B cell (primary cell): Measurements from ENCODE around the gene RNF223. TPM values are rescaled to one million over a fixed set of nuclear protein-coding genes. Genes with fewer than 3 reads are reported as not detected.
"Not testable (repeated sequence)": the region's sequence is repeated elsewhere in the genome, so short reads cannot be mapped to it uniquely, and the experiment has no call there.

ENCODE experiments used
- ATAC-seq: fragments of 200-7000 bp; cut with Tn5 transposase; one replicate; pipeline ENCODE4 v1.10.0; 2021; ENCODE audit warnings: low read depth, mild to moderate bottlenecking, moderate number of reproducible peaks, moderate library complexity
- CTCF ChIA-PET: fragments of 350-600 bp; sonication (Branson Sonifier 250); formaldehyde crosslinking; loops from one replicate; lab custom pipeline; 2021; ENCODE audit warnings: antibody characterized with exemption, inconsistent platforms; lab: Charles Lee
- POLR2A ChIA-PET: fragments of 350-600 bp; sonication (Branson Sonifier 250); formaldehyde crosslinking; loops from one replicate; lab custom pipeline; 2021; ENCODE audit warnings: antibody characterized with exemption; lab: Charles Lee
- DNase-seq: peaks from one replicate; pipeline ENCODE4 v3.0.0; 2013
- H2AFZ ChIP-seq: 2 replicates; pipeline ENCODE4 v1.6.1; 2012; ENCODE audit warnings: mild to moderate bottlenecking, low read depth, low read length; ENCODE audit not compliant: insufficient read depth, poor library complexity, severe bottlenecking
- H3K27ac ChIP-seq, 2 donors: 1 replicate in 1 of 2; 2 replicates in 1 of 2; pipeline ENCODE4 v1.5.1; 2012 to 2013; ENCODE audit warnings: low read length in 2 of 2, mild to moderate bottlenecking in 2 of 2, moderate library complexity in 1 of 2
- H3K27me3 ChIP-seq, 4 experiments: fragments of 200-600 bp in 1 of 4; sonication (generic) in 1 of 4; replicated peaks in 1 of 4; 1 replicate in 2 of 4; 2 replicates in 2 of 4; pipeline versions ENCODE4 v1.6.1 to v1.7.0; 2013 to 2016; ENCODE audit warnings: low read length in 3 of 4, mild to moderate bottlenecking in 2 of 4, mixed read lengths in 1 of 4, moderate library complexity in 1 of 4; ENCODE audit not compliant: insufficient read depth in 4 of 4, control insufficient read depth in 3 of 4; ENCODE audit errors: control extremely low read depth in 1 of 4
- H3K36me3 ChIP-seq, 2 experiments: replicated peaks in 1 of 2; 1 replicate in 1 of 2; 2 replicates in 1 of 2; pipeline versions ENCODE4 v1.6.1 to v1.7.1; 2013; ENCODE audit warnings: low read length in 1 of 2; ENCODE audit not compliant: insufficient read depth in 2 of 2, control insufficient read depth in 1 of 2; ENCODE audit errors: control extremely low read depth in 1 of 2, extremely low read depth in 1 of 2
- H3K4me1 ChIP-seq, 2 donors: fragments of 200-600 bp in 1 of 2; sonication (generic) in 1 of 2; 1 replicate in 1 of 2; 2 replicates in 1 of 2; pipeline versions ENCODE4 v1.5.1 to v1.6.1; 2013 to 2017; ENCODE audit warnings: low read length in 2 of 2; ENCODE audit not compliant: control insufficient read depth in 2 of 2, insufficient read depth in 2 of 2
- H3K4me2 ChIP-seq: replicated peaks from 2 replicates; pipeline ENCODE3; 2012; ENCODE audit warnings: mild to moderate bottlenecking, low read depth, low read length; ENCODE audit not compliant: poor library complexity, severe bottlenecking
- H3K4me3 ChIP-seq, 5 experiments: fragments of 200-600 bp in 1 of 5; sonication (generic) in 1 of 5; 1 replicate in 3 of 5; 2 replicates in 2 of 5; pipeline versions ENCODE4 v1.5.1 to v1.7.0; 2011 to 2016; ENCODE audit warnings: low read length in 4 of 5, mild to moderate bottlenecking in 4 of 5, low read depth in 2 of 5, control low read depth in 1 of 5, moderate library complexity in 1 of 5; ENCODE audit not compliant: insufficient read depth in 1 of 5; ENCODE audit errors: control extremely low read depth in 1 of 5, extremely low read depth in 1 of 5
- H3K79me2 ChIP-seq: fragments of 200-600 bp; sonication (generic); one replicate; pipeline ENCODE4 v1.6.0; 2016; ENCODE audit warnings: low read length; ENCODE audit not compliant: control insufficient read depth, insufficient read depth
- H3K9ac ChIP-seq: fragments of 200-600 bp; sonication (generic); 2 replicates; pipeline ENCODE4 v1.6.1; 2017; ENCODE audit warnings: mild to moderate bottlenecking, low read length, moderate library complexity
- H3K9me3 ChIP-seq, 3 donors: one replicate each; pipeline versions ENCODE4 v1.6.1 to v1.7.1; 2013; ENCODE audit warnings: low read length in 2 of 3; ENCODE audit not compliant: control insufficient read depth in 2 of 3, insufficient read depth in 1 of 3; ENCODE audit errors: control extremely low read depth in 1 of 3
- H4K20me1 ChIP-seq: 2 replicates; pipeline ENCODE4 v1.6.0; 2012; ENCODE audit warnings: mild to moderate bottlenecking, low read length; ENCODE audit not compliant: insufficient read depth, control insufficient read depth, poor library complexity, severe bottlenecking
- H3K27ac Mint-ChIP-seq: one replicate; pipeline ENCODE4 v1.8.0; 2021; ENCODE audit warnings: mixed read lengths
- H3K27me3 Mint-ChIP-seq: one replicate; pipeline ENCODE4 v1.8.0; 2021; ENCODE audit warnings: mixed read lengths
- H3K4me1 Mint-ChIP-seq: one replicate; pipeline ENCODE4 v1.8.0; 2021; ENCODE audit warnings: mixed read lengths
- H3K4me3 Mint-ChIP-seq: one replicate; pipeline ENCODE4 v1.8.0; 2021; ENCODE audit warnings: mixed read lengths
- H3K9me3 Mint-ChIP-seq: one replicate; pipeline ENCODE4 v1.8.0; 2022; ENCODE audit warnings: mixed read lengths; ENCODE audit not compliant: insufficient read depth
- CTCF ChIP-seq: fragments of 200-600 bp; IDR thresholded peaks from one replicate; pipeline ENCODE4 v1.8.0; 2022; ENCODE audit warnings: antibody characterized with exemption, mild to moderate bottlenecking
- EZH2 ChIP-seq: IDR thresholded peaks from 2 replicates; pipeline ENCODE4 v1.6.1; 2012; ENCODE audit warnings: borderline replicate concordance, low read depth, mild to moderate bottlenecking, moderate library complexity, low read length; ENCODE audit not compliant: insufficient read depth, poor library complexity, severe bottlenecking
- WGBS: methylation state at CpG from one replicate; pipeline ENCODE4 v1.1.5; 2013; ENCODE audit warnings: missing lambda C conversion rate; ENCODE audit not compliant: insufficient coverage; 5-methylcytosine and 5-hydroxymethylcytosine counted together
- intact Hi-C: fragments of 100-400 bp; cut with micrococcal nuclease; formaldehyde crosslinking; loops from one replicate; pipeline ENCODE4 v1.10.0; 2022
- polyA plus RNA-seq: library from polyadenylated mRNA; depleted of rRNA; stranded (reverse); fragments of >200 nt; gene quantifications from 2 replicates; pipeline ENCODE4 v1.2.3, GENCODE V29; 2012
- total RNA-seq, 2 donors: library from RNA; stranded (reverse); fragments of 120-200 nt in 1 of 2; gene quantifications; 1 replicate in 1 of 2; 2 replicates in 1 of 2; pipeline versions ENCODE4 v1.2.3 to v1.2.4, GENCODE V29; 2013 to 2022

The RNF223 gene
- total and polyA plus RNA-seq, 2 donors (not counting 1 experiment from before 2014, with no cell fraction given), result not detected

GRCh38 chr1:1109743-1110142 lies 35.6 kb upstream of the RNF223 start:
- H3K27me3 Mint-ChIP-seq, result no peaks in the 10 kb centered on the region
- peaks cover 10% of the 10 kb centered on the region for H4K20me1 ChIP-seq
- H3K4me3 Mint-ChIP-seq, result no peak overlapping the region
- DNase-seq (no peak), ATAC-seq (no peak)
- H3K4me2 ChIP-seq, result no peak overlapping the region
- peaks cover 66% of the 10 kb centered on the region for H3K79me2 ChIP-seq
- no peaks in the 10 kb centered on the region for H3K36me3 ChIP-seq
- H2AFZ ChIP-seq, result no peak overlapping the region
- POLR2A ChIA-PET, result no interaction called here
- H3K27me3 ChIP-seq, result no peaks in the 10 kb centered on the region
- no peak for TF ChIP-seq EZH2
- no peak for TF ChIP-seq CTCF
- no peak overlapping the region for H3K27ac ChIP-seq
- H3K4me1 ChIP-seq, result no peaks in the 10 kb centered on the region
- H3K4me1 Mint-ChIP-seq, result peaks cover 6% of the 10 kb centered on the region
- H3K27ac Mint-ChIP-seq, result no peak overlapping the region
- peaks cover 0 to 31% (median 3%) of the 10 kb centered on the region in 3 donors for H3K9me3 ChIP-seq
- 86% methylated on average over 6 of the region's 14 CpGs for WGBS
- no peaks in the 10 kb centered on the region for H3K9me3 Mint-ChIP-seq
- intact Hi-C loops, result no loop called here
- CTCF ChIA-PET, result no interaction called here
- H3K4me3 ChIP-seq, result no peak overlapping the region
- H3K9ac ChIP-seq, result no peak overlapping the region

- H3K9me3 ChIP-seq, result peaks cover 0 to 2% (median 0%) of the 10 kb centered on the region in 3 donors
- H3K27me3 ChIP-seq, result no peaks in the 10 kb centered on the region
- no peak overlapping the region for H2AFZ ChIP-seq
- ATAC-seq, result no peak
- no peak overlapping the region for H3K9ac ChIP-seq
- TF ChIP-seq CTCF (no peak), EZH2 (no peak)
- CTCF ChIA-PET, result no interaction called here
- POLR2A ChIA-PET, result no interaction called here
- Mint-ChIP-seq H3K9me3 (no peaks in the 10 kb centered on the region), H3K4me1 (peaks cover 2% of the 10 kb centered on the region), H3K4me3 (no peak overlapping the region), H3K27me3 (no peaks in the 10 kb centered on the region), H3K27ac (no peak overlapping the region)
- H4K20me1 ChIP-seq, result peaks cover 10% of the 10 kb centered on the region
- no peak overlapping the region for H3K27ac ChIP-seq
- peaks cover 47% of the 10 kb centered on the region for H3K79me2 ChIP-seq
- 98% methylated on average over 23 of the region's 31 CpGs for WGBS
- H3K4me1 ChIP-seq, result no peaks in the 10 kb centered on the region
- H3K4me2 ChIP-seq, result no peak overlapping the region
- no peaks in the 10 kb centered on the region for H3K36me3 ChIP-seq
- H3K4me3 ChIP-seq, result no peak overlapping the region
- intact Hi-C loops, result no loop called here
- no peak for DNase-seq
Measured at GRCh38 chr1:1106510-1107221, 32.6 kb upstream of the RNF223 start.

GRCh38 chr1:1104152-1104551 lies 30.0 kb upstream of the RNF223 start:
- intact Hi-C loops, H3K4me1 Mint-ChIP-seq, H3K4me1 ChIP-seq, DNase-seq, H3K27ac Mint-ChIP-seq, H3K9ac ChIP-seq, POLR2A ChIA-PET, H3K4me3 ChIP-seq, H3K4me3 Mint-ChIP-seq, ATAC-seq, H3K9me3 ChIP-seq, H2AFZ ChIP-seq, H3K27ac ChIP-seq, H3K27me3 ChIP-seq, H3K36me3 ChIP-seq, H3K9me3 Mint-ChIP-seq, H3K4me2 ChIP-seq, H3K27me3 Mint-ChIP-seq: not testable (repeated sequence)
- Histone ChIP-seq H3K79me2 (peaks cover 26% of the 10 kb centered on the region), H4K20me1 (peaks cover 14% of the 10 kb centered on the region)
- CTCF ChIA-PET, result interaction anchor here (0.7 kb wide), 1 partner anchor 95 kb away, joined by 3 read pairs; no protein-coding TSS in a partner anchor
- WGBS, result 81% methylated on average over 4 of the region's 6 CpGs
